GM12875 (cell line): Measurements from ENCODE around the gene ITGA11.

Source experiments
- H3K4me3 ChIP-seq: one replicate; pipeline ENCODE4 v1.5.1; 2011; ENCODE audit warnings: low read depth, low read length, control low read depth
- CTCF ChIP-seq: IDR thresholded peaks from 2 replicates; pipeline ENCODE4 v1.5.1; 2011; ENCODE audit warnings: low read depth, mild to moderate bottlenecking, control low read depth, inconsistent platforms, low read length, moderate library complexity, borderline replicate concordance; ENCODE audit not compliant: insufficient read depth

ITGA11 gene

DNA sequence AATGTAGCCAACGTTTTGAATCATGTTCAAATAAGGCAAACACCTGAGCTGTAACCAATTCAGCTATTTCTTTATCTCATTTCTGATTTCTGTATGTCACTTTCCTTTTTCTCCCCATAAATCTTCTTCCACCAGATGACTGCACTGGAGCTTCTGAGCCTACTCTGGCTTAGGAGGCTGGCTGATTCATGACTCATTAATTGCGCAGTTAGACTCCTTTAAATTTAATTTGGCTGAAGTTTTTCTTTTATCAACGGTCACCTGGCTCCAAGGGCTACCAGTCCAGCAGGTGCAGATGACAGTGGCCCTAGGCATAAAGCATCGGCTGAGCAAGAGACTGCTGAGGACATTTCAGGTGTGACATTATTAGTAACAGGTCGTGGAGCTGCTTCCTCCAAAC is 39.6 kb upstream of the ITGA11 start:
- H3K4me3 ChIP-seq: no peak overlapping the region
- no peak for TF ChIP-seq CTCF

- H3K4me3 ChIP-seq: no peak overlapping the region
- no peak for TF ChIP-seq CTCF
Observed at GRCh38 chr15:68470976-68471375, 39.0 kb upstream of the ITGA11 start.

GRCh38 chr15:68470049-68470742 is 38.2 kb upstream of the ITGA11 start:
- TF ChIP-seq CTCF: no peak
- no peak overlapping the region for H3K4me3 ChIP-seq

DNA sequence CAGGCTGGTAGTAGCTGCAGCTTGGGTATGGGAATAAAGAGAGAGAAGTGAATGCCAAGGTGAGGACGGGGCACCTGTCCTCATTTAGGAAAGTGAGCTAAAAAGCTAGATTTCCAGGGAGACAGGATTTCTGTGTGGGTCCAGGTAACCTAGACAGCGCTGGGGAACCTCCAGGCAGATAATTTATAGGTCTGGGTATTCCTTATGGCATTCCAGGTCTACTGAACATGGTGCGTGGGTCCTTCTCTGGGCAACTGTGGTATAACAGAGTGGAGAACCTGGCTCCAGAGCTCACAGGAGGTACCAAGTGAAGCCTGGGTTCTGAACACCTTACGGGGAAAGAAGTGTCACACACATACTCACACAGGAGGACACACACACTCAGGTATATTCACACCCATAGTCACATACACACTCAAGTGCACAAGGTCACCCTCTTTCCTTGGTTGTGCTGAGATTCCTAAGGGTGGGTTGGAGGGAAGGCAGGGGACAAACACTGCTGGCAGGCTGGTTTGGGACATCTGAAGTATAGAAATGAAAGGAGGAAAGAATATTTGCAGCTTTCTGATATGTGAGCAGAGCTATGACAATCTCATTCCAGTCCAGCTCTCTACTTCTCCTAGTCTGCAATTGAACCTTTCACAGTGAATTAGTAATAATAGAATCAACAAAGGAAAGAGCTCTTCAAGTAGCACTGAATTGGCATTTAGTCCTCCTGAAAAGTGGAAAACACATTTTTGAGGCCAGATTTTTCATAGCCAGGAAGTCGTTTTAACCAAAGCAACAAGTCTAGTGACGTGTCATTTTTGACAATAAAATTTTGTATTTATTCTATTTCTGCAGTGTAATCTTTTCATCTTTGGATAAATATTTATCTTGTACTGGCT is 37.4 kb upstream of the ITGA11 start:
- TF ChIP-seq CTCF: no peak
- no peak overlapping the region for H3K4me3 ChIP-seq

DNA sequence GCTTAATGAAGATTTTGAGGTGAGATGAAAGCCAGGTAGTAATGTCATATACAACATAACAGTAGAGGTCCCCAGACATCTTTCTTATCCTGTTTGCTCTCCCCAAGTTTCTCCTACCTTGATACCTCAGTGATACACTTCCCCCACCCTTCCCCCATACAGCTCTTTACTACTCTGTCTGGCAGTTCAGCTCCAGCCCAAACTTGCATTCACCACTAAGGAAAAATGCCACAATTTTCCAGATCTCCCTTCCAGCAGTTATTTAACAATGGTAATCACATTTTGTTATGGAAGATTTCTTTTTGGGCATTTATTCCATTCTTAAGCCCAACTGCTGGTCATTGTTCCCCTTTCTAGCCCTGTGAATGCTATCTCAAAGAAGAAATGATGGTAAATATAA is 34.9 kb upstream of the ITGA11 start:
- no peak for TF ChIP-seq CTCF
- no peak overlapping the region for H3K4me3 ChIP-seq

GRCh38 chr15:68465861-68466560 is 34.0 kb upstream of the ITGA11 start:
- TF ChIP-seq CTCF: no peak

More at GRCh38 chr15:68465861-68466560, 34.0 kb upstream of the ITGA11 start:
- no peak overlapping the region for H3K4me3 ChIP-seq
